GM20000 (cell line): ENCODE data around the gene KRTAP12-1.

Source experiments
- DNase-seq: peaks from one replicate; pipeline ENCODE4 v3.0.0; 2012; ENCODE audit warnings: low spot score
- TF ChIP-seq, protein P1 (sequence below): IDR thresholded peaks from 2 replicates; pipeline ENCODE4 v1.5.1; 2012; ENCODE audit warnings: mild to moderate bottlenecking, control low read depth; ENCODE audit errors: extremely low read depth, missing control alignments

The KRTAP12-1 gene, protein sequence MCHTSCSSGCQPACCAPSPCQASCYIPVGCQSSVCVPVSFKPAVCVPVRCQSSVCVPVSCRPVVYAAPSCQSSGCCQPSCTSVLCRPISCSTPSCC

GRCh38 chr21:44681861-44682579 is at the start of gene KRTAP12-1:
Gene KRTAP12-1 (minus strand): TSS chr21:44682163. CDS start chr21:44682123, 40 bp downstream.
- no peak for DNase-seq

DNA sequence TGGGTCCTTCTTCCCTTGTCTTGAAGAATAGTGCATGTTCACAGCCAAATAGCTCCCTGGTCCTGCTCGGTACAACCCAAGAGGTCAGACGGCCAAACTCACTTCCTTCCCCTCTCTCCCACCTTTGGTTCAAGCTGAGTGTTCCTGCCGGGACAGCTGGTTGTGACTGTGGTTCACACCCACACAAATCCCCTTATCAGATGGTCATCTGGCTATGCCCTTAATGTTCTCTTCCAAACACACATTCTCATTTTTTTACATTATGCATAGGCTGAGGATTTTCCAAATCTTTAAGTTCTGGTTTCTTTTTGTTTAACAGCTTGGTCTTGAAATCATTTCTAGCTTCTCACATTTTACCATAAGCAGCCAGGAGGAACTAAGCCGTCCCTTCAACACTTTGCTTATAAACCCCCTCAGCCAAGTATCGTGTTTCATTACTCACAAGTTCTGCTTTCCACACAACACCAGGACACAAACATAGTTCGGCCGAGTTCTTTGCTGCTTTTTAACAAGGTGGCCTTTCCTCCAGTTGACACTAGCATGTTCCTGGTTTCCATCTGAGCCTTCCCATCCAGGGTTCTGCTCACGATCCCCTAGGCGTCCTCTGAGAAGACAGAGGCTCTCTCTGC is 49.1 kb upstream of the KRTAP12-1 start:
- no peak for DNase-seq
- TF ChIP-seq, protein P1, sequence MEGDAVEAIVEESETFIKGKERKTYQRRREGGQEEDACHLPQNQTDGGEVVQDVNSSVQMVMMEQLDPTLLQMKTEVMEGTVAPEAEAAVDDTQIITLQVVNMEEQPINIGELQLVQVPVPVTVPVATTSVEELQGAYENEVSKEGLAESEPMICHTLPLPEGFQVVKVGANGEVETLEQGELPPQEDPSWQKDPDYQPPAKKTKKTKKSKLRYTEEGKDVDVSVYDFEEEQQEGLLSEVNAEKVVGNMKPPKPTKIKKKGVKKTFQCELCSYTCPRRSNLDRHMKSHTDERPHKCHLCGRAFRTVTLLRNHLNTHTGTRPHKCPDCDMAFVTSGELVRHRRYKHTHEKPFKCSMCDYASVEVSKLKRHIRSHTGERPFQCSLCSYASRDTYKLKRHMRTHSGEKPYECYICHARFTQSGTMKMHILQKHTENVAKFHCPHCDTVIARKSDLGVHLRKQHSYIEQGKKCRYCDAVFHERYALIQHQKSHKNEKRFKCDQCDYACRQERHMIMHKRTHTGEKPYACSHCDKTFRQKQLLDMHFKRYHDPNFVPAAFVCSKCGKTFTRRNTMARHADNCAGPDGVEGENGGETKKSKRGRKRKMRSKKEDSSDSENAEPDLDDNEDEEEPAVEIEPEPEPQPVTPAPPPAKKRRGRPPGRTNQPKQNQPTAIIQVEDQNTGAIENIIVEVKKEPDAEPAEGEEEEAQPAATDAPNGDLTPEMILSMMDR, result no peak

More at GRCh38 chr21:44681861-44682579, at the start of gene KRTAP12-1:
- TF ChIP-seq, protein P1, result no peak

DNA sequence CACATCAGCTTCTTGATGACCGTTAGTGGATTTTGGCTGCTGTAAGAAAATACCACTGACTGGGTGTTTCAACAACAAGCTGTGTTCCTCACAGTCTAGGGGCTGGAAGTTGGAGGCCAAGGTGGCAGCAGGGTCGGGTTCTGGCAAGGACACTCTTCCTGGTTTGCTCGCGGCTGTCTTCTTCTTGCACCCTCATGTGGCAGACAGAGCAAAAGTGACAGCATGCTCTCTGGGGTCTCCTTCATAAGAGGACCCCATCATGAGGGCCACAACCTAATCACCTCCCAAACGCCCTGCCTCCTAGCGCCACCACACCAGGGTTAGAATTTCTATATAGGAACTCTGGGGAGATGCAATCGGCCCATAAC is 48.0 kb upstream of the KRTAP12-1 start:
- TF ChIP-seq, protein P1, result no peak
- DNase-seq, result no peak

DNA sequence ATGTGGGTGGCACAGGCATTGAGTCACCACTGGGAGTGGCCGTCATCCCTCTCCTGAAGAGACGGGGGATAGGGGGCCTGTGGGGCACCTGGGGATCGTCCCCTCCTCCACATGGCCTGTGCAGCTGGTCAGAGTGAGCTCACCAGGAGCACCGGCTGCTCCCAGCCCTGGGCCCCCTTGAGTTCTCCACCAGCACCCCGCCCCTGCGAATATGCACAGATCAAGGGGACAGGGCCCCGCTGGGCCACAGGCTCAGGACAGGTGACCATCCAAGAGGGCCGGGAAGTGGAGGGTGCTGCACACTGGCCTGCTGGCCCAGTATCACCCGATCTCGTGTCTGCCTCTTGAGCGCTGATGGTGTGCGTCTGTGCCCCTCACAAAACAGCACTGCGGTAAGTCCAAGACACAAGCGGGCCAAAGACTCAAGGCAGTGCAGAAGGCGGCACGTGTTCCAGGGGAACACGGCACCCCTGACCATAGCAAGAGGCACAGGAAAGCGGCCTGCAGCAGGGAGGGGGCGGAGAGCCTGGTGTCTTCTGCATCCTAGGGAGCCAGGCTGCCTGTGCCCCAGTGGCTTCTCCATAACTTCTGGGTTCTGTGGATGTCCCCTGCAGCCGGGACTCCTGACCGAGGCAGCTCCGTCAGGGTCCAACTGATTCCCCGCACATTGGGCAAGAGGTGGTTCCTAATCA is 47.5 kb upstream of the KRTAP12-1 start:
- no peak for DNase-seq
- TF ChIP-seq, protein P1, result no peak

- TF ChIP-seq, protein P1, result no peak
- DNase-seq, result no peak
Observed at GRCh38 chr21:44728716-44729115, 46.8 kb upstream of the KRTAP12-1 start.

- TF ChIP-seq, protein P1, result no peak
- no peak for DNase-seq
Observed at GRCh38 chr21:44727757-44728156, 45.8 kb upstream of the KRTAP12-1 start.

DNA sequence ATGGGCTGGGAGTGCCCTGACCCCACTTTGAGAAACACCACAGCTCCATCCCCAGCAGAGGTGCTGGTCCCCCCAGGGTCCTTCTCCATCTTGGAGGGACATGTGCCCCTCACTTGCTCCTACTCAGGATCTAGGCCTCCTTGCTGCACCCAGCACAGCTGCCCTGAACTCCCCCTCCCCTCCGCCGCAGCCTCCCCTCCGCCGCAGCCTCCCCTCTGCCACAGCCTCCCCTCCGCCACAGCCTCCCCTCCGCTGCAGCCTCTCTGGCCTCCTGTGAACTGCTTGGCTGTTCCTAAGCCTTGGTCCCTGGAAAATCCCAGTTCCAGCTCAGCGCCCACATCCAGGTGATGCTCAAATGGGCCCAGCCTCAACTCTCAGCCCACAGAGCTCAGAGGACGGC is 45.4 kb upstream of the KRTAP12-1 start:
- no peak for DNase-seq
- TF ChIP-seq, protein P1, result no peak
